HG02938 (cell line): ENCODE measurements around the gene GSG1L2.

Experiments used
- ATAC-seq: cut with Tn5 transposase; IDR thresholded peaks from one replicate; pipeline ENCODE4 v1.9.1; 2021; ENCODE audit warnings: mild to moderate bottlenecking, moderate library complexity; ENCODE audit not compliant: unreplicated experiment

The GSG1L2 gene

GRCh38 chr17:9821921-9822320 is at the start of gene GSG1L2:
TSS of gene GSG1L2 (minus strand) at chr17:9822079. CDS start at chr17:9822071, 8 bp downstream.
- no peak for ATAC-seq

- no peak for ATAC-seq
Measured at GRCh38 chr17:9868552-9868951, 46.7 kb upstream of the GSG1L2 start.

DNA sequence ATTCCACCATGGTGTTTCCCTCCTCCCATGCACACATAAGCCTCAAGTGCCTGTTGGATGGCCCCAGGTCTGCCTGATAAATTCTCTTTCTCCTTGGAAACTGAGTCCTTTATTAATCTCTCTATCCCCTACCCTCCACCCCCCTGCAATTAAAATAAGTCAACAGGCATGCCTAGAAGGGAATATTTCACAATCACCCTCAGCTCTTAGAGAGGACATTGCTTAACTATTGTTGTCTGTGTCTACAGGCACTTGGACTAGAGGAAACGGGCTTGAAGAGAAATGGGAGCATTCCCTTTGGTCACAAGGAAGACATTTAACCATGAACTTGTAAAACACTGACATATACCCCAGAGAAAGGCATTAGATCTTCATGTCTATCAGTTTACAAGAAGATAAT is 43.7 kb upstream of the GSG1L2 start:
- no peak for ATAC-seq

DNA sequence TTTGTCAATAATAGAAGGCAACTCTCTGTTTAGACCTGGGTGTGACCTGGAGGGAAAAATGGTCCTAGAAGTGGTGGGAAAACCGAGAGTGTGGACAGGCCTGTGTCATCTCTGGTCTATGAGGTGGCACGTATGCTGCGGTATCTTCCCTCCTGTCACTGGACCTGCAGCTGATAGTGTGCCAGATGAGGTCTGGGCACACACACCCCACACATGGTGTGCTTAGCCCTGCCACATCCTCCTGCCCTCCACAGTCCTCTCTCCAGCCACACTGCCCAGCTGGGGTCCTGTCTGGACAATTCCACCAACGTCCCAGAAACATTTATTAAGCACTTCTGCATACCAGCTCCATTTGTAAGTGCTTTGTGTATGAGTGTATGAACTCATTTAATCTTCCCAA is 41.1 kb upstream of the GSG1L2 start:
- no peak for ATAC-seq

GRCh38 chr17:9862220-9862619 is 40.3 kb upstream of the GSG1L2 start:
- no peak for ATAC-seq

DNA sequence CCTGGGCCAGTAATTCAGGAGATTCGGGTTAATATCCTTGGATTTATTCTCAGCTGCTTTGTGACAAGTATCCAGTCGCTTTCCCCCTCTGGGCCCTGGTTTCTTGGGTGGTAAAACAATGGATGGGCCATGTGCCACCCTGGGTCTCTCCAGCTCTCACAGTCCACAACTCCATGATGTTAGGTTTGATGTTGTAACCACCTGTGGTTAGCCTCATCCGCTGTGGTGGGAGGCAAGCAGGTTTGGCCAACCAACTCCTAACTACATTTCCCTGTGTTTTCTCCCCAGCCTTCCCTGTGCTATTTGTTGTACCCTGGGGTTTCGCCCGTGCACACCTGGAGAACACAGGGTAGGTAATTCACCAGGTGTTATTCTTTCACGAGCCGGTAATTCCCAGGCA is 39.0 kb upstream of the GSG1L2 start:
- ATAC-seq = no peak

DNA sequence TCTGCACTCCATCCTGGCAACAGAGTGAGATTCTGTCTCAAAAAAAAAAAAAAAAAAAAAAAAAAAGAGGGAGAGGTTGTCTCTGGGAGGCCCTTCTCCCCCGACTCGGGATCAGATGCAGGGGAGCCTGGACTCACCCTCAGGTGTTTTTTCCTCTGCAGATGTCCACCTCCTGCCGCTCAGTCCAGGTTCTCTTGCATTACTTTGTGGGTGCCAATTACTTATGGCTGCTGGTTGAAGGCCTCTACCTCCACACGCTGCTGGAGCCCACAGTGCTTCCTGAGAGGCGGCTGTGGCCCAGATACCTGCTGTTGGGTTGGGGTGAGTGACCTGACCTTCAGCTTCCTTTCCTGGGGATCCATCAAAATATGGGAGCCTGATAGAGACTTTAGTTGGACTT is 37.9 kb upstream of the GSG1L2 start:
- no peak for ATAC-seq

- no peak for ATAC-seq
Measured at GRCh38 chr17:9855036-9855435, 33.2 kb upstream of the GSG1L2 start.

GRCh38 chr17:9854255-9854654 is 32.4 kb upstream of the GSG1L2 start:
- ATAC-seq = no peak

GRCh38 chr17:9850151-9850550 is 28.3 kb upstream of the GSG1L2 start:
- no peak for ATAC-seq

DNA sequence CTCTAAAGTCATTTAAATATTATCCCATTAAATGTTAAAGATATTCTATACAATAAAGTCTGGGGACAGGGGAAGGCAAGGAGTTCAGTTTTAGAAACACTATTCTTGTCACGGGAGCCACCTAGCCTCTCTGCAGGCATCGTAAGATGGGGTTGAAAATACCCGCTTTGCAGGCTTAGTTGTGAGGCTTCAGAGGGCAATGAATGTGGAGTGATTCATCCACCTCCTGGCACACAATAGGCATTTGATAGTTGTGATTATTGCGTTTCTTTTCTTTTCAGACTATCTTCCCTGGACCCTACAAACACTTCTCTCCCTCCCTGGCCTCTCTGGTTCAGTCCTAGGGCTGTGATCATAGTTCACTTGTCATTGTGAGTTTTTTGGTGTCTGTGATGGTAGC is 23.4 kb upstream of the GSG1L2 start:
- no peak for ATAC-seq

DNA sequence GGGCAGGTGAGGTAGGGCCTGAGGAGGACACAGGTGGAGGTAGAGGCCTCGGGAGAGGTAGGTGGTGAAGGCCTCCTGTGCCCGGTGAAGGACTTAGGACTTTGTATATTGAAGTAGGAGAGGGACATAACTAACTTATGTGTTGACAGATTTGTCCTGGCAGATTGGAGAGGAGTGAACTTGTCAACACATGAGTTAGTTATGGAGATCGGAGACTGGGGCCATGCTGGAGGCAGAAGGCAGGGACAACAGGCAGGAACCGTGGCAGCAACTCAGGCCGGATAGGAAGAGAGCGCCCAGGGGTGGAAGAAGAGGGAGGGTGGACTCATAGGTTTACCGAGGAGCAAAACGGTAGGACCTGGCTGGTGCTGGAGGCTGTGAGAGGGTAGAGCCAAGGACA is 22.3 kb upstream of the GSG1L2 start:
- ATAC-seq = no peak

- no peak for ATAC-seq
Measured at GRCh38 chr17:9843152-9844010, 21.5 kb upstream of the GSG1L2 start.

DNA sequence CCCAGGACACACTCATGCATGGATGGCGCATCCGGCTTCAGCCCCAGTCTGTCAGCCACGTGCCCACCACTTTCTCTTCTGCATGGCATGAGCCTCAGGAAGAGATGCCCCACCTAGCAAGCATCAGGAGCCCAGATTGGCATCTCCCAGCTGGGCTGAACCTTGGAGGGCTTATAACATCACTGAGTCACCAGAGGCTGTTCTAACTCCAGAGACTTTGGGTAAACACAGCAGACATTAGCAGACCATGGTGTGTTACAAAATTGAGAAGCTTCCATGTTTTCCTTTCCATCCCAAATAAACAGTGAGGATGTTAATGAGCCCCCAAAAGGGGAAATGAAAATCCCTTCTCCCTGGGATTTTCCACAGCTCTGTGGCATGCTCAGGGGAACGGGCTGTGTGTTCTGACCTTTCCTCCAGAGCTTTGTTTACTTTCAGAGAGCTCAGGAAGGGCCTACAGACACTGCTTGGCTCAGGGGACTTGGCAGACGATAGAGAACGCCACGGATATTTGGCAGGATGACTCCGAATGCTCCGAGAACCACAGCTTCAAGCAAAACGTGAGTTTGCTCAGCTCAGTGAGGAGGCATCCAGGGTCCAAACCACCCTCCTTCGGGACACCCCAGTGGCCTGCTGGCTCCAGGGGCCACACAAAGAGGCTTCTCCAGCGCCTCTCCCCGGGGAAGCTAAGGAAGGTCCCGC is 20.3 kb upstream of the GSG1L2 start:
- ATAC-seq = no peak

GRCh38 chr17:9839433-9839832 is 17.6 kb upstream of the GSG1L2 start:
- no peak for ATAC-seq

GRCh38 chr17:9837551-9838471 is 15.9 kb upstream of the GSG1L2 start:
- no peak for ATAC-seq

DNA sequence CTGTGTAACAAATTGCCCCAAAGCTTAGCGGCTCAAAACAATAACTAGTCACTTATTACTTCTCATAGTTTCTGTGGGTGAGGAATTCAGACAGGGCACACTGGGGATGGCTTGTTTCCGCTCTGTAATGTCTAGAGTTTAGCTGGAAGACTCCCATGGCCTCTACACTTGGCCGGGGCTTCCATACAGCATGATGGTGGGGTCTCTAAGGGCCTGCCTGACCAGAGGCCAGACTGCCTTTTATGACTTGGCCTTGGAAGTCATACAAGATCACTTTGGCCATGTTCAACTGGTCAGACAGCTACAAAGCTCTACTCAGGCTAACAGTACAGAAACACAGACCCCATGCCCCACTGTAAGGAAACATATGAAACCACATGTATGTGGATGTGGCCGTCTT is 12.0 kb upstream of the GSG1L2 start:
- ATAC-seq = no peak

DNA sequence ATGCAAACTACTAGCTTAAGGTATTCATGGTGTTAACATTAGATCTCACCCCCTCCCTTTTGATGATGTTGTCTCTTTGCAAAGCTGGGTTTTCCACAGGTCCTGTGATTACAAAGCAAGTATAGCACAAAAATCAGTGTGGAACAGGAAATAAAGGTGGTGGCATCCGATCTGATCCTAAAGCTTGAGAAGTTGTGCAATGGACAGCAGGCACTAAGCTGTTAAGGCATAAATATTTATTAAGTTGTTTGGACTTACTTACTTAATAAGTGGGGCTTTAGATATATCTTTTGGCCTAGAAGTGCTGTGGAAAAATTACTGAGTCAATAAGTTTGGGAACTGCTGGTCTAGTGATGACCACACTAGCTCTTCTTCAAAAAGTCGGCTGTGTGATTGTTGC is 8.8 kb upstream of the GSG1L2 start:
- no peak for ATAC-seq

DNA sequence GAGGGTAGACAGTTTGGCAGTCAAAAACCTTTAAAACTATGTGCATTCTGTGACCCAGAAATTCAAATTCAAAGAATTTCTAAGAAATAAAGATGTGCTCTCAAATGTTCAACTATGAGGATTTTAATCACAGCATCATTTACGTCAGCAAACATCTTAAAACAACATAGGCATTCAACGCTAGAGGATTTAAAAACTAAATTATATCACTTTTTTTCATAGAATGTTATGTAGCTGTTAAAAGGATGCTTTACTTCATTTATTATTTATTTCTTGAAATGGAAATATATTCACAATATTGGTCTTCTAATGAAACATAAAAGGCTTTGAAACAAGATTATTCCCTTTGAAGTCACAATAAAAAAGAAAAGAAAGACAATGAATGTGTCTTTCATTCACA is 7.5 kb upstream of the GSG1L2 start:
- no peak for ATAC-seq

GRCh38 chr17:9828296-9829295 is 6.7 kb upstream of the GSG1L2 start:
- ATAC-seq = no peak
